Stimulated activated CD8-positive, alpha-beta memory T cell treated with anti-CD3 and anti-CD28 coated beads, Interleukin-2, amount 100 ng/mL, for 1 hour (primary cell): ENCODE measurements around the gene DNM1L.

ENCODE experiments used
- DNase-seq, 2 donors: peaks; one replicate each; pipeline ENCODE4 v3.0.0-alpha.2; 2020; ENCODE audit warnings: low read depth in 2 of 2

The DNM1L gene

DNA sequence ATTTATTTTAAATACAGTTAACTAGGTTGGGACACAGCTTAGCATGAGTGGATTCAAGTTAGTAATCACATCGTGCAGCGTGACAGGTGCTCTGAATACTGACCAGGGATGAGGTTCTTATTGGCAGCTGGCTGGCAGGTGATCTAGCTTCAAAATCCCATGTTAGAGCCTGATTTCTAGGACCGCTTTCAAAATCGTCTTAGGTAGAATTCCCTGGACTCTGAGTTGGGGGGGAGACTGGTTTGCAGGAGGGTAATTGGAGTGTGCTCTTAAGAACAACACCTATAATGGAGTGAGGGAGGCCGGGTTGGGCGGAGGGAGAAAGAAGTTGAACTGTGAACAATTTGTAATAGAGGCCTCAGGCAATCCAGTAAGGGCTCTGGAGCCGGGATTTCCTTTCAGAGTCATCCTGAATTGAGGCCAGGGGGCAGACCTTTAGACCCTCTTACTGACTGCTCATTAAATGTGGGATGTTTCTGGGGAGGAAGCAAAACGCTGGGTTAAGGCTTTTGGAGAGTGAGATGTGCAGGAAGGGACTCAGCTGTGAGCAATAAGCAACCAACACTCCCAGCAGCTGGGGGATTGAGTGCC is 77.5 kb downstream of the DNM1L start:
- DNase-seq = no peak

DNA sequence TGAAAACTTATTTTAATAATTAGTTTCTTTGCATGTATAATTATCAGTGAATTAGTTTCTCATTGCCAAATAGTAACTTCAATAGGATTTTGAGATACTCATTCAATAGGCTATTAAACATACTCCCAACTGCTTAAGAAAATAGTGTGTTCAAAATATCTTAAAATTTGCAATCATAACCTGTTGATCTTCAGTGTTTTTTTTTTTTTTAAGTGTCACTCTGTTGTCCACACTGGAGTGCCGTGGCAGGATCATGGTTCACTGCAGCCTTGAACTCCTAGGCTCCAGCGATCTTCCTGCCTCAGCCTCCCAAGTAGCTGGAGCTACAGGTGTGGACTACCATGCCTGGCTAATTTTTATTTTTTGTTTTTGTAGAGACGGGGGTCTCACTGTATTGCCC is 78.1 kb downstream of the DNM1L start:
- DNase-seq = no peak

DNA sequence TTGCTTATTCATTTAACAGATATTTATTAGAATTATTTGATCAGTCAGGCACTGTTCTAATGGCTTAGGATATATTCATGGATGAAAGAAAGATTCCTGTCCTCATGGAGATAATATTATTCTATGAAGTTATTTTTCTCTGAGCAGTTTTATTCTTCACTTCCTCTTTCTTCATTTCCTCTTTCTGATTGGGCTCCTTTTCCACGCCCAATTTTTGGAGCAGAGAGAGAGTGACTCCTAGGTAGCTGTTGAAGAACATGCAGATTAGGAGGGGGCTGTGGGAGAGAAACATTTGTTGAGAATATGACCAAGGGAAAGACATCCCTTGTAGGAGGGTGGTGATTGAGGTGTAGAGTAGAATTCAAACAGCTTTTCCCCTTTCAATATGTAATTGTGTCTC is 82.6 kb downstream of the DNM1L start:
- DNase-seq = no peak

DNA sequence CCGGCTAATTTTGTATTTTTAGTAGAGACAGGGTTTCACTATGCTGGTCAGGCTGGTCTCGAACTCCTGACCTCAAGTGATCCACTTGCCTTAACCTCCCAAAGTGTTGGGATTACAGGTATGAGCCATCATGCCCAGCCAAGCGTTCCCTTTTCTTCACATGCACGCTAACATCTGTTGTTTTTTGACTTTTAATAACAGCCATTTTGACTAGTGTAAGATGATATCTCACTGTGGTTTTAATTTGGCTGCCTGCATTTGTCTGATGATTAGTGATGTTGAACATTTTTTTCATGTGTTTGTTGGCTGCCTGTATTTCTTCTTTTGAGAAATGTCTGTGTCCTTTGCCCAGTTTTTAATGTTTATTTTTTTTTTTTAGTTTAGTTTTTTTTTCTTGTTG is 86.8 kb downstream of the DNM1L start:
- DNase-seq = no peak

DNA sequence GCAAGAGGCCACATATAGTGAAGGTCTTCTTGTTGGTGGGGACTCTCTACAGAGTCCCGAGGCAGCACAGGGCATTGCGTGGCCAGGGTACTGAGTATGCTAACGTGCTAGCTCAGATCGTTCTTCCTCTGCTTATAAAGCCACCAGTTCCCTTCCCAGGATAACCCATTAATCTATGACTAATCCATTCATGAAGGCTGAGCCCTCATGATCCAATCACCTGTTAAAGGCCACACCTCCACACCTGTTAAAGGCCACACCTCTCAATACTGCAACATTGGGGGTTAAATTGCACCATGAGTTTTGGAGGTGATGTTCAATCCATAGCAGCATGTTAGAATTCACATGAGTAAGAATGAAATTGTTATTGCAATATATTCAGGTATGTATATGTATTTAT is 89.4 kb downstream of the DNM1L start:
- DNase-seq = no peak

DNA sequence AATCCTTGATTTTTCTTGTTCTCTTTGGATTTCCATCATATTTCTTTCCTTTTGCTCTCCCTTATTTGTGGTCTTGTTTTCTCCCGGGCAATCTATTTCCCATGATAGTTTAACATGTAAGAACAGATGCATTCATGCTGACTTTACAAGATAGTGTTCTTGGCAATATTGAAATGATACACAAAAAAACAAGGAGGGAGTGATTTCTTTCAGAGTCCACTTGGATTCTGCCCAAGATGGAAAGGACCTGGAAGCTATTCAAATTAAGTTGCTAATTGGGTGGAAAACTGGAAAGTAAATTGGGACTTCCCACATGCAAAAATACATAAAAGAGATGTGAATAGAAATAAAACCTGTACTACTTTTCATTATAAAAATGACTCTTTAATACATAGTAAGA is 91.0 kb downstream of the DNM1L start:
- no peak for DNase-seq

DNA sequence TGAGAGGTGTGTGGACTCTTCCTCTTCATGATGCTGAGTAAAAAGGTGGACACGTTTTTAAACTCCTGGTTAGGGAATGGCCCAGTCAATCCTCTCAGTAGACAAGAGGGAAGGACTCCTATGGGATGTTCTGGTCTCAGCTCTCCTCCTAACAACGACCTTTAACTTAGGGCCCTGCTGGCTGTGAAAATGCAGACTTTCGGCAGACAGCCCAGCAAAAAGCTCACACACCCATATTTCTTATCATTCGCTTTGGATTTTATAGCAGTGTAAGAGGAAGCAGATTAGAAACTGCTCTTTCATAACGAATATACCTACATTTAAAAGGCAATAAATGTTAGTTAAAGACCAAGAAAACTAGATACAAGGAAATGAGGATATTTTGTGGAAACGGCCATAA is 94.6 kb downstream of the DNM1L start:
- DNase-seq = no peak

DNA sequence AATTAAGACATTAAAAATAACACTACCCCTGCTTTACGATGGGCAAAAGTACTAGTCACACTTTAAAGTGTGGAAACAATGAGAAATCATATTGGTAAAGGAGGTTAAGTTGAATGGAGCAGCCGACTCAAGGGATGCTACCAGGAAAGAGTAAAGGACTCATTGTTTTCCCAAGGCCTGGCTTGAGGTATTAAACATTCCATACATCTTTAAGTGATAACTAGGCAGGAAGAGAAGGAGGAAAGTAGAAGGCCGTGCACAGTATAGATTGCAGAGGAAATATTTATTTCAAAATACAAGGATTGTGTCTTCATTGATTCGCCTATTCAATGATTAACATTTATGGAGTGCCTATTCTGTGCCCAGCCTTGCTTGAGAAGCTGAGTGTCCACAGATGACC is 97.2 kb downstream of the DNM1L start:
- DNase-seq = no peak

DNA sequence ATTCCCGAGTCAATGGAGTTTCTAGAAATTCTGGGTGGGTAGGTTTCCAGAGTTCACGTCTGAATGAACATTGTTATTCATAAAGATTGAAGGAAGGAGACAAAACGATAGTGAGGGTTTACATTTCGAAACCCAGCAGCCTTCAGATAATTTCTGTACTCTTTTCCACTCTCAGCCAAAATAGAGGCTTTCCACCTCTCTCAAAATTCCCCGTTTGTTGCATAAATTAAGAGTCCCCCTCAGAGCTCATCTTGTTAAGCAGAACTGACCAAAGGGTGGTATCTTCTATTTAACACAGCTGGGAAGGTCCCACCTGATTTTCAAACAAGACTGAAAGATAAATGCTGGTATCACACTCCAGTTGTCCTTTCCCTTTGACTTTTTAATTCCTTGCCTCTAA is 98.1 kb downstream of the DNM1L start:
- no peak for DNase-seq

DNA sequence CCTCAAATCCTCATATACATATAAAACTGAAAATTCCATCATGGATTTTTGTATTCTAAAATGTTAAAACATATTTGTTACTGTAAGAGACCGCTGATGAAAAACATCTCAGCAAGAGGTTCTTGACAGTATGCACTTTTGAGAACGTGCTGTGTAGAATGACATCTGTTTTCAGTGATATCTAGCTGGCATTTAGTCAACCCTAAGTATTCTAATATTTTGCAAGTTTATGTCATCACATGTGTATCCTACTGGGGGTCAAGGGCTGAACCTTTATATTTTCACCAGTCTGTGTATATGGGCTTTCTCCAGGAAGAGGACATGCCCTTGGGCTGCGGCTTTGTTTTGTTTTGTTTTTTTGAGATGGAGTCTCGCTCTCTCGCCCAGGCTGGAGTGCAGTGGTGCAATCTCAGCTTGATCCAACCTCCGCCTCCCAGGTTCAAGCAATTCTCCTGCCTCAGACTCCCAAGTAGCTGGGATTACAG is 98.6 kb downstream of the DNM1L start:
- DNase-seq = no peak

DNA sequence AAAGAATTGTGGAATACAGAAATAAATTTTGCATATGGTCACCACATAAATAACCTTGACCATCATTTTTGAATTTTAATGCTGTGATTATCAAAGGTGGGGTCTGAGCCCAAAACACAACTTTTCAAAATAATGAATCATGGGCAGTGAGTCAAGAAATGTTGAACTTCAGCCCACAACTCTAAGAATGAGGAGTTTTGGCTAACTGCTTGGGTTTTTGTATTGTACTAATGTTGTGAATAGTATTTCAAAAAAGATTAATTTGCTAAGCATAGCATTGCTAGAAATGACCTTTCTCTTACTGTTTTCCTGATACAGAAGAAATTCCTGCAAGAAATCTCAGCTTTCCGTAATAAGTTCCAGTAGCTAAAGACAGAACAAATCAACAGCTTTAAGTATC is 101.0 kb downstream of the DNM1L start:
- no peak for DNase-seq

DNA sequence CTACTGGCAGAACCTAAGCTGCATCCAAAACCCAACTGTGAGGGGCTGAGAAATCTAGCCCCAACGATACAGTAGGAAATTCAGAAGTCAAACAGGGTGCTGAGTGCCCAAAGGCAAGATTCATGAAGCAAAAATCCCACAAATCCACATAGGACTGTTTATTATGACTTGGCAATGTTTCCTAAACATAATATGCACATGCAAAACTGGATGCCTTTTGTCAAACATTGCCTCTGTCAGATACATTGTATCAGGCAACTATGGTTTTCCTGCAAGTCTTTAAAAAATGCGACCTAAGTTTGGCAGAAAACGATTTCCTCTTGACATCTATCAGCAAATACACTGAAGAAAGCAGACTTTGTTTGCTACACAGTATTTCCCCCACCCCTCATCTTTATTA is 103.9 kb downstream of the DNM1L start:
- no peak for DNase-seq

DNA sequence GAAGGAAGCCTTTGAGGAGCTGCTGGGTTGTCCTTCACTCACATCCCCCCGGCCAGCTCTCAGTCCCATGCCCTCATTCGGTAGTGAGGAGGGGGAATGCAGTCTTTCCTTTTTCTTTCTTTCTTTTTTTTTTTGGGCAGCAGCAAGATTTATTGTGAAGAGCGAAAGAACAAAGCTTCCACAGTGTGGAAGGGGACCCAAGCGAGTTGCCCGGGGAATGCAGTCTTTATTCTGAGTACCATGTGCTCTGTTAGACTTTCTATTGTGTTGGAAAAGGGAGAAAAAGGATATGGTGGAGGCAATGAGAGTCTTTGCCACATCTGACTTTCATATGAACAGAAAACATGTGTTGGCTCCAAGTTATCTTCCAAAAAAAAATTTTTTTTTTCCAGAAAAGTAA is 106.5 kb downstream of the DNM1L start:
- DNase-seq = no peak

DNA sequence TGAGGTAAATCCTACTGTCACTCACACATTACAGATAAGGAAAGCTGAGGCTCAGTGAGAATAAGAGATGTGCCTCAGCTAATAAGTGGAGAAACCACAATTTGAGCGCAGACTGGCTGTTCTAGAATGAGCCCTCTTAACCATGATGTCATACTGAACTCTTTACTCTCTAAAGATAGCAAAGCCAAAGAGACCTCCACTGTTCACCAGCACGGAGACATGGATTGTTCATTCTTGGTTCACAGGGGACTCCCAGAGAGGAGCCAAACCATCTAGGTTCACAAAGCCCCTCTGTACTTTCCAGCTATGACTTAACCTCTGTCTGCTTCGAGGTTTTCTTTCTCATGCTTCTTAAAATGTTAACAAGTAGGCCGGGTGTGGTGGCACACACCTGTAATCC is 109.3 kb downstream of the DNM1L start:
- no peak for DNase-seq

DNA sequence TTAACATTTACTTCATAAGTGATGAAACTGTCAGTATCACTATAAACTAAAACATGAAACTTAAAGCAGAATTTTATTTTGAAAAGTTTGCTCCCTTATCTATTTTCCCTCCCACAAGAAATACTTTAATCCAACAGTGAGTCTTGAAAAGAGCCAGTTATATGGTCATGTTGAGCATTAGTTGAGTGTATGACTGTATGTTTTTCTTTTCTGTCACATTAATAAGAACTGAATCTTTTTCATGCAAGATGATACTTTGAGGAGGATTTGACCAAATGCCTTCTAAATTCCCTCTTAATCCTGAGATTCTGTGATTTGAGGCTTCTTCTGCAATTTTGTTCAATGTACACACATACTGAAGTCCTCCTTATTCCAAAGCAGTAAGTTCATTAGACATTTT is 110.3 kb downstream of the DNM1L start:
- DNase-seq = no peak

DNA sequence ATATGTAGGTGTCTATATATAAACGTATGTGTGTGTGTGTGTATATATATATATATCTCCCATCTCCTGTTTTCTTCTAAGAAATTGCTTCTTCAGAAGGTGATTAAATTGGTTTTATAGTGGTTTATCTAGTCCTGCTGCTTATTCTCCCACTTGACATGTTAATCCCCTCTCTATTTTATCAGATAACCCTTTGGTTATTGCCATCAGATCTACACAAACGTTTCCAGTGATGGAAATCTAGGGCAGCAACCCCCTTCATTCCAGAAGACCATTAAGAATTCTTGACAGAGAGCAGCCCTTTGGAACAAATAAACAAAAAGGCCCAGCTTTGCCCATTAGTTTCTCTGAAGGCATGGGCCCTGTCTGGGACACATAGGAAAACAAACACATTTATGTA is 110.8 kb downstream of the DNM1L start:
- DNase-seq = no peak

DNA sequence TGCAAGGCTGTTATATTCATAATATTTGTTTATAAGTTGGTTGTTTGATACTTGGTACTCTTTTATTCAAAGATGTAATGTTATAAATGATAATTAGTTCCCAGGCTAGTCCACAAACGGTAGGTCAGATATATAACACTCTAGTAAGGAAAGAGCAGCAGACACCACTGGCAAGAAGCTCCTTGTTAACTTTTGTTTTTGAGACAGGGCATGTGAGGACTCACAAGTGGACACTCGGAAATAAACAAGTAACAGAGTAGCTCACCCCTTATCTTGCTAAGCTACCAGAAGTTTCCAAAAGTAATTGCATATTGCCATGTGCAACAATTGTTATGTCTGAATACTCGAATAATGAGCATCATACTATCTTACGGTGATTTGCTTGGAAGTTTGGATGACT is 115.2 kb downstream of the DNM1L start:
- DNase-seq = no peak
